ENCODE results near the gene HPD. TPM values are rescaled to one million over a fixed set of nuclear protein-coding genes. Genes with fewer than 3 reads are reported as not detected.

The HPD gene
- polyA plus RNA-seq, 4 donors: 0.13 to 0.78 TPM; not detected in 2

GRCh38 chr12:121807642-121808347 is 50.9 kb downstream of the HPD start:
- WGBS, 3 donors: 79 to 83% (median 80%) methylated on average over 14 of the region's 14 CpGs
- Histone ChIP-seq H3K27me3 (ENCODE audit: control insufficient read depth in 3 of 3, insufficient read depth in 3 of 3, low read length in 3 of 3) (no peaks in the 10 kb centered on the region), H3K36me3 (ENCODE audit: control insufficient read depth in 3 of 3, insufficient read depth in 2 of 3, low read depth in 1 of 3, low read length in 3 of 3) (peaks cover 9 to 65% (median 14%) of the 10 kb centered on the region in 3 donors), H3K4me1 (ENCODE audit: control insufficient read depth in 3 of 3, insufficient read depth in 2 of 3, low read depth in 1 of 3, low read length in 2 of 3) (peaks cover 5 to 40% (median 12%) of the 10 kb centered on the region in 3 donors), H3K4me3 (ENCODE audit: low read depth in 1 of 3, low read length in 3 of 3) (no peak overlapping the region), H3K9me3 (ENCODE audit: control insufficient read depth in 2 of 2, insufficient read depth in 1 of 2, low read depth in 1 of 2, low read length in 1 of 2) (no peaks in the 10 kb centered on the region), H3K27ac (ENCODE audit: low read depth in 1 of 3, low read length in 2 of 3) (no peak overlapping the region)
- FAIRE-seq (no peak), DNase-seq (no peak)

GRCh38 chr12:121806546-121807423 is 51.9 kb downstream of the HPD start:
- peaks cover 9 to 60% (median 14%) of the 10 kb centered on the region in 3 donors for H3K36me3 ChIP-seq (ENCODE audit: control insufficient read depth in 3 of 3, insufficient read depth in 2 of 3, low read depth in 1 of 3, low read length in 3 of 3)
- 16 to 30% (median 17%) methylated on average over 21 of the region's 21 CpGs for WGBS, 3 donors
- FAIRE-seq (no peak), DNase-seq (peak; percentile 56 to 70)
- H3K4me1 ChIP-seq (ENCODE audit: control insufficient read depth in 3 of 3, insufficient read depth in 2 of 3, low read depth in 1 of 3, low read length in 2 of 3): peaks cover 5 to 35% (median 12%) of the 10 kb centered on the region in 3 donors
- peak overlapping the region; percentile 9 to 97 (median 68) for H3K4me3 ChIP-seq (ENCODE audit: low read depth in 1 of 3, low read length in 3 of 3)
- no peaks in the 10 kb centered on the region for H3K27me3 ChIP-seq (ENCODE audit: control insufficient read depth in 3 of 3, insufficient read depth in 3 of 3, low read length in 3 of 3)
- H3K9me3 ChIP-seq (ENCODE audit: control insufficient read depth in 2 of 2, insufficient read depth in 1 of 2, low read depth in 1 of 2, low read length in 1 of 2): no peaks in the 10 kb centered on the region
- H3K27ac ChIP-seq (ENCODE audit: low read depth in 1 of 3, low read length in 2 of 3): peak overlapping the region; percentile 5 to 62 (median 7)

GRCh38 chr12:121806009-121806545 is 52.6 kb downstream of the HPD start:
- H3K4me1 ChIP-seq (ENCODE audit: control insufficient read depth in 3 of 3, insufficient read depth in 2 of 3, low read depth in 1 of 3, low read length in 2 of 3): peaks cover 3 to 28% (median 12%) of the 10 kb centered on the region in 3 donors
- peak in 1 of 2 donors; percentile 43 for DNase-seq
- peak overlapping the region; percentile 5 to 62 (median 56) for H3K27ac ChIP-seq (ENCODE audit: low read depth in 1 of 3, low read length in 2 of 3)
- 1 to 4% (median 1%) methylated on average over 12 to 16 of the region's 16 CpGs for WGBS, 3 donors
- no peaks in the 10 kb centered on the region for H3K9me3 ChIP-seq (ENCODE audit: control insufficient read depth in 2 of 2, insufficient read depth in 1 of 2, low read depth in 1 of 2, low read length in 1 of 2)
- H3K4me3 ChIP-seq (ENCODE audit: low read depth in 1 of 3, low read length in 3 of 3): peak overlapping the region; percentile 9 to 97 (median 68)
- FAIRE-seq: no peak
- H3K36me3 ChIP-seq (ENCODE audit: control insufficient read depth in 3 of 3, insufficient read depth in 2 of 3, low read depth in 1 of 3, low read length in 3 of 3): peaks cover 9 to 53% (median 14%) of the 10 kb centered on the region in 3 donors
- H3K27me3 ChIP-seq (ENCODE audit: control insufficient read depth in 3 of 3, insufficient read depth in 3 of 3, low read length in 3 of 3): no peaks in the 10 kb centered on the region

- DNase-seq (peak in 1 of 2 donors; percentile 63), FAIRE-seq (no peak)
- Histone ChIP-seq H3K9me3 (ENCODE audit: control insufficient read depth in 2 of 2, insufficient read depth in 1 of 2, low read depth in 1 of 2, low read length in 1 of 2) (no peaks in the 10 kb centered on the region), H3K4me1 (ENCODE audit: control insufficient read depth in 3 of 3, insufficient read depth in 2 of 3, low read depth in 1 of 3, low read length in 2 of 3) (peaks cover 3 to 21% (median 12%) of the 10 kb centered on the region in 3 donors), H3K27ac (ENCODE audit: low read depth in 1 of 3, low read length in 2 of 3) (peak overlapping the region; percentile 88 to 100 (median 98)), H3K27me3 (ENCODE audit: control insufficient read depth in 3 of 3, insufficient read depth in 3 of 3, low read length in 3 of 3) (no peaks in the 10 kb centered on the region), H3K4me3 (ENCODE audit: low read depth in 1 of 3, low read length in 3 of 3) (peak overlapping the region; percentile 68 to 98 (median 97)), H3K36me3 (ENCODE audit: control insufficient read depth in 3 of 3, insufficient read depth in 2 of 3, low read depth in 1 of 3, low read length in 3 of 3) (peaks cover 8 to 46% (median 11%) of the 10 kb centered on the region in 3 donors)
- WGBS, 3 donors: 1 to 2% (median 1%) methylated on average over 40 to 45 of the region's 45 CpGs
Measured at GRCh38 chr12:121805171-121806008, 53.3 kb downstream of the HPD start.

GRCh38 chr12:121804417-121805111 is 54.1 kb downstream of the HPD start:
- WGBS, 3 donors: 0 to 1% (median 1%) methylated on average over 38 to 63 of the region's 63 CpGs
- Histone ChIP-seq H3K4me1 (ENCODE audit: control insufficient read depth in 3 of 3, insufficient read depth in 2 of 3, low read depth in 1 of 3, low read length in 2 of 3) (peaks cover 3 to 20% (median 12%) of the 10 kb centered on the region in 3 donors), H3K27ac (ENCODE audit: low read depth in 1 of 3, low read length in 2 of 3) (peak overlapping the region; percentile 88 to 100 (median 98)), H3K4me3 (ENCODE audit: low read depth in 1 of 3, low read length in 3 of 3) (peak overlapping the region; percentile 68 to 98 (median 97)), H3K27me3 (ENCODE audit: control insufficient read depth in 3 of 3, insufficient read depth in 3 of 3, low read length in 3 of 3) (no peaks in the 10 kb centered on the region), H3K36me3 (ENCODE audit: control insufficient read depth in 3 of 3, insufficient read depth in 2 of 3, low read depth in 1 of 3, low read length in 3 of 3) (peaks cover under 1 to 40% (median 4%) of the 10 kb centered on the region in 3 donors), H3K9me3 (ENCODE audit: control insufficient read depth in 2 of 2, insufficient read depth in 1 of 2, low read depth in 1 of 2, low read length in 1 of 2) (no peaks in the 10 kb centered on the region)
- peak; percentile 34 to 79 for DNase-seq
- FAIRE-seq: no peak

- Histone ChIP-seq H3K36me3 (ENCODE audit: control insufficient read depth in 3 of 3, insufficient read depth in 2 of 3, low read depth in 1 of 3, low read length in 3 of 3) (peaks cover 0 to 39% (median 2%) of the 10 kb centered on the region in 3 donors), H3K27me3 (ENCODE audit: control insufficient read depth in 3 of 3, insufficient read depth in 3 of 3, low read length in 3 of 3) (no peaks in the 10 kb centered on the region), H3K4me3 (ENCODE audit: low read depth in 1 of 3, low read length in 3 of 3) (peak within 1 kb of the TSS; percentile 71 to 98 (median 97)), H3K9me3 (ENCODE audit: control insufficient read depth in 2 of 2, insufficient read depth in 1 of 2, low read depth in 1 of 2, low read length in 1 of 2) (no peaks in the 10 kb centered on the region), H3K27ac (ENCODE audit: low read depth in 1 of 3, low read length in 2 of 3) (peak within 1 kb of the TSS; percentile 98 to 100 (median 100)), H3K4me1 (ENCODE audit: control insufficient read depth in 3 of 3, insufficient read depth in 2 of 3, low read depth in 1 of 3, low read length in 2 of 3) (peaks cover 3 to 25% (median 13%) of the 10 kb centered on the region in 3 donors)
- FAIRE-seq (no peak), DNase-seq (peak; percentile 65 to 72)
- WGBS, 3 donors: 0 to 1% (median 0%) methylated on average over 11 to 74 of the region's 74 CpGs
Measured at GRCh38 chr12:121803861-121804416, 54.7 kb downstream of the HPD start, which contains the start of gene SETD1B. SETD1B (plus strand) TSS chr12:121804009; CDS start chr12:121804738, 729 bp downstream.

Measured in small intestine (tissue), 7 donors.